ENCODE data around the gene TLE5.
A peak's percentile ranks its signal among the peaks of the same experiment; 100 is the strongest.

The TLE5 gene

GRCh38 chr19:3028305-3029064 lies 33.8 kb downstream of the TLE5 start:
- Histone ChIP-seq H3K36me3 (replicated peaks) (no peaks in the 10 kb centered on the region), H3K4me3 (ENCODE audit: low read depth, low read length) (peak overlapping the region; percentile 24), H3K27me3 (replicated peaks) (peaks cover 68% of the 10 kb centered on the region), H3K27ac (no peak overlapping the region)
- no peak for TF ChIP-seq CTCF (IDR thresholded peaks at IDR 0.05; ENCODE audit: low read depth, low read length, missing control alignments)
- in situ Hi-C loops (cut with HindIII; ENCODE audit: low pct_ligation_motif_present, low sequenced_read_pairs) = no loop called here
- no peak for DNase-seq

- H3K36me3 ChIP-seq (replicated peaks) = no peaks in the 10 kb centered on the region
- H3K27ac ChIP-seq = no peak overlapping the region
- no peak for DNase-seq
- H3K27me3 ChIP-seq (replicated peaks) = peaks cover 66% of the 10 kb centered on the region
- in situ Hi-C loops (cut with HindIII; ENCODE audit: low pct_ligation_motif_present, low sequenced_read_pairs) = no loop called here
- no peak for TF ChIP-seq CTCF (IDR thresholded peaks at IDR 0.05; ENCODE audit: low read depth, low read length, missing control alignments)
- no peak overlapping the region for H3K4me3 ChIP-seq (ENCODE audit: low read depth, low read length)
Observed at GRCh38 chr19:3027981-3028304, 34.4 kb downstream of the TLE5 start.

GRCh38 chr19:3027292-3027691 lies 35.0 kb downstream of the TLE5 start:
- no peak for DNase-seq
- in situ Hi-C loops (cut with HindIII; ENCODE audit: low pct_ligation_motif_present, low sequenced_read_pairs) = no loop called here
- peaks cover 62% of the 10 kb centered on the region for H3K27me3 ChIP-seq (replicated peaks)
- H3K27ac ChIP-seq = no peak overlapping the region
- TF ChIP-seq CTCF (IDR thresholded peaks at IDR 0.05; ENCODE audit: low read depth, low read length, missing control alignments) = no peak
- no peak overlapping the region for H3K4me3 ChIP-seq (ENCODE audit: low read depth, low read length)
- H3K36me3 ChIP-seq (replicated peaks) = no peaks in the 10 kb centered on the region

- Histone ChIP-seq H3K4me3 (ENCODE audit: low read depth, low read length) (no peak overlapping the region), H3K27ac (no peak overlapping the region), H3K27me3 (replicated peaks) (peaks cover 61% of the 10 kb centered on the region), H3K36me3 (replicated peaks) (no peaks in the 10 kb centered on the region)
- no peak for TF ChIP-seq CTCF (IDR thresholded peaks at IDR 0.05; ENCODE audit: low read depth, low read length, missing control alignments)
- in situ Hi-C loops (cut with HindIII; ENCODE audit: low pct_ligation_motif_present, low sequenced_read_pairs) = no loop called here
- DNase-seq = no peak
Observed at GRCh38 chr19:3026768-3027167, 35.5 kb downstream of the TLE5 start.

- H3K27me3 ChIP-seq (replicated peaks) = peaks cover 52% of the 10 kb centered on the region
- in situ Hi-C loops (cut with HindIII; ENCODE audit: low pct_ligation_motif_present, low sequenced_read_pairs) = no loop called here
- H3K27ac ChIP-seq = no peak overlapping the region
- H3K36me3 ChIP-seq (replicated peaks) = no peaks in the 10 kb centered on the region
- no peak overlapping the region for H3K4me3 ChIP-seq (ENCODE audit: low read depth, low read length)
- no peak for TF ChIP-seq CTCF (IDR thresholded peaks at IDR 0.05; ENCODE audit: low read depth, low read length, missing control alignments)
- DNase-seq = no peak
Observed at GRCh38 chr19:3025549-3025886, 36.8 kb downstream of the TLE5 start.

Data from brain microvascular endothelial cell (primary cell).